Keratinocyte (primary cell): ENCODE data around the gene VSIG10L2. TPM values are rescaled to one million over a fixed set of nuclear protein-coding genes. Genes with fewer than 3 reads are reported as not detected.

ENCODE experiments used
- DNase-seq: peaks from one replicate; pipeline ENCODE4 v3.0.0-alpha.2; 2011; ENCODE audit warnings: low read depth, missing footprints, low spot score
- FAIRE-seq: peaks from 2 replicates; lab custom pipeline; 2011; peaks lifted over from hg19 to GRCh38; lab: Jason Lieb, UNC
- H2AFZ ChIP-seq: 2 replicates; pipeline ENCODE4 v1.6.0; 2012; ENCODE audit warnings: low read length, control low read depth, inconsistent platforms; ENCODE audit not compliant: control insufficient read depth
- H3K27ac ChIP-seq: 2 replicates; pipeline ENCODE4 v1.5.1; 2011; ENCODE audit warnings: low read length; ENCODE audit not compliant: control insufficient read depth, insufficient read depth
- H3K27me3 ChIP-seq: 3 replicates; pipeline ENCODE4 v1.6.0; 2011; ENCODE audit warnings: low read length; ENCODE audit not compliant: control insufficient read depth, insufficient read depth; ENCODE audit errors: extremely low read depth
- H3K36me3 ChIP-seq, 2 experiments: 2 replicates in 1 of 2; 3 replicates in 1 of 2; pipeline ENCODE4 v1.5.1; 2011; ENCODE audit warnings: low read length in 2 of 2, mild to moderate bottlenecking in 1 of 2; ENCODE audit not compliant: control insufficient read depth in 2 of 2, insufficient read depth in 2 of 2; ENCODE audit errors: extremely low read depth in 1 of 2
- H3K4me1 ChIP-seq: 3 replicates; pipeline ENCODE4 v1.5.1; 2011; ENCODE audit warnings: low read length; ENCODE audit not compliant: control insufficient read depth, insufficient read depth; ENCODE audit errors: extremely low read depth
- H3K4me2 ChIP-seq: 3 replicates; pipeline ENCODE4 v1.6.0; 2011; ENCODE audit warnings: low read depth, low read length; ENCODE audit not compliant: control insufficient read depth, insufficient read depth; ENCODE audit errors: extremely low read depth
- H3K4me3 ChIP-seq, 3 experiments: fragments of 200-600 bp in 1 of 3; sonication (generic) in 1 of 3; 2 replicates in 2 of 3; 3 replicates in 1 of 3; pipeline ENCODE4 v1.5.1; 2011 to 2016; ENCODE audit warnings: low read length in 3 of 3, mild to moderate bottlenecking in 3 of 3, control low read depth in 2 of 3, inconsistent platforms in 1 of 3, low read depth in 1 of 3, mixed read lengths in 1 of 3, mixed run types in 1 of 3, moderate library complexity in 1 of 3; ENCODE audit not compliant: control insufficient read depth in 2 of 3, insufficient read depth in 2 of 3; ENCODE audit errors: extremely low read depth in 1 of 3
- H3K79me2 ChIP-seq: 2 replicates; pipeline ENCODE4 v1.6.0; 2012; ENCODE audit warnings: low read length; ENCODE audit not compliant: control insufficient read depth, insufficient read depth
- H3K9ac ChIP-seq: 3 replicates; pipeline ENCODE4 v1.6.0; 2011; ENCODE audit warnings: low read length; ENCODE audit not compliant: control insufficient read depth, insufficient read depth; ENCODE audit errors: extremely low read depth
- H3K9me1 ChIP-seq: 3 replicates; pipeline ENCODE4 v1.6.0; 2011; ENCODE audit warnings: low read length; ENCODE audit not compliant: control insufficient read depth, insufficient read depth; ENCODE audit errors: extremely low read depth
- H3K9me3 ChIP-seq: 2 replicates; pipeline ENCODE4 v1.5.1; 2012; ENCODE audit warnings: low read depth, low read length; ENCODE audit not compliant: control insufficient read depth
- H4K20me1 ChIP-seq: 3 replicates; pipeline ENCODE4 v1.6.0; 2011; ENCODE audit warnings: low read length; ENCODE audit not compliant: control insufficient read depth, insufficient read depth; ENCODE audit errors: extremely low read depth
- EZH2 ChIP-seq: IDR thresholded peaks from one replicate; pipeline ENCODE4 v1.6.1; 2012; ENCODE audit warnings: inconsistent platforms, mild to moderate bottlenecking, low read length, moderate library complexity
- dilution Hi-C: fragments of 300-500 bp; cut with MboI; formaldehyde crosslinking; loops from one replicate; pipeline ENCODE4 v1.7.0; 2020; ENCODE audit warnings: low sequenced_read_pairs; ENCODE audit not compliant: extremely low pct_ligation_motif_present
- polyA plus RNA-seq, 5 experiments: library from polyadenylated mRNA; depleted of rRNA in 3 of 5; stranded (reverse) in 3 of 5; stranded (forward) in 1 of 5; unstranded in 1 of 5; fragments of >200 nt; gene quantifications; 1 replicate in 1 of 5; 2 replicates in 3 of 5; 3 replicates in 1 of 5; pipeline versions ENCODE4 v1.2.1 to v1.2.3, GENCODE V29; 2011 to 2012; ENCODE audit warnings: missing spikeins in 2 of 5, low read depth in 1 of 5, low replicate concordance in 1 of 5
- TF ChIP-seq, protein P1 (sequence below), 3 experiments: IDR thresholded peaks in 1 of 3; conservative IDR thresholded peaks in 1 of 3; optimal IDR thresholded peaks in 1 of 3; 2 replicates in 2 of 3; 3 replicates in 1 of 3; pipeline versions ENCODE3 to v1.5.1; 2011; ENCODE audit warnings: low read length in 3 of 3, mild to moderate bottlenecking in 3 of 3, moderate library complexity in 2 of 3, control low read depth in 1 of 3, inconsistent platforms in 1 of 3; ENCODE audit not compliant: insufficient read depth in 2 of 3; ENCODE audit errors: extremely low read depth in 1 of 3

VSIG10L2 gene
- polyA plus RNA-seq, 1 donor (not counting 4 experiments of a cell fraction or from before 2014, with no cell fraction given), result 0.09 TPM

DNA sequence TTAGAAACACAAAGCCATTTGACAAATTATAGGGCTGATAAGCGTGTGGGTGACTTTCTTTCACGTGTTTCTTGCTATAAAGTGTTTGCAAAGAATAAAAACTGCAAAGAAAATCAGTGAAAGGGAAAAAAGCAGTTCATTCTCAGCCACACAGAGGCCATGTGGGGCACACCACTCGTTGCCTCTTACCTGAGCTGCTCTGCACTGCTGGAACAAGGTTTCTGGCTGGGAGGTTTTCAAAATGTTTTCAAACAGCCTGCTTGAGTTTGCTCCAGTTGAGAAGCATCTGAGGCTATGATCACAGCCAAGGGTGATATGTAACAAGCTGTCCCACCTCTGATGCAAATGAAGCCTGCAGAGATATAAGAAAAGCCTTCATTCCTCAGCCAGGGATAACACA lies 14.7 kb upstream of the VSIG10L2 start:
- no peak overlapping the region for H2AFZ ChIP-seq
- no peak for FAIRE-seq
- dilution Hi-C loops, result loop anchor here (25.0 kb wide), 1 partner anchor 281 kb away; the partner anchor contains the start of genes FAM118B and RPUSD4

DNA sequence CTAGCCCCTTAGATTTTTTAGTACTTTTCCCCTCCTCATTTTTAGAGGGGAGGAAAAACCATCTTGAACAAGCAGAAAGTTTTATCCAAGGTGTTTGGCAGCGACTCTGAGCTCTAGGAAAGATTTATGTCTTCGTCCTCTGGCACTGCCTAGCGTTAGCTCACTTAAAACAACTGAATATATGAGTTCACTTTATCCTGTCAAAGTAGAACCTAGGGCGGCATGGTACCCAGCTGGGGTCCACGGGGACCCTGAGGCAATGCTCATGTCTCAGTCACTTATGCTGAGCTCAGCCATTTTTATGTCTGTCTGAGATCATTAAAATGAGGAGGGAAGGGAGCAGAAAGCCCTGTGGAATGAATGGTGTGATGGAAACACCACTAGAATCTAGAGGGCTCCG lies 14.2 kb upstream of the VSIG10L2 start:
- no peaks in the 10 kb centered on the region for H3K79me2 ChIP-seq
- no peak overlapping the region for H3K27ac ChIP-seq
- DNase-seq, result no peak
- no peak overlapping the region for H3K9ac ChIP-seq
- FAIRE-seq, result no peak
- H3K36me3 ChIP-seq, result no peaks in the 10 kb centered on the region
- no peak overlapping the region for H3K4me2 ChIP-seq
- dilution Hi-C loops, result loop anchor here (25.0 kb wide), 1 partner anchor 281 kb away; the partner anchor contains the start of genes FAM118B and RPUSD4
- peaks cover 31% of the 10 kb centered on the region for H3K27me3 ChIP-seq
- no peaks in the 10 kb centered on the region for H4K20me1 ChIP-seq
- no peaks in the 10 kb centered on the region for H3K9me3 ChIP-seq
- H2AFZ ChIP-seq, result no peak overlapping the region
- no peak for TF ChIP-seq EZH2
- TF ChIP-seq, protein P1, sequence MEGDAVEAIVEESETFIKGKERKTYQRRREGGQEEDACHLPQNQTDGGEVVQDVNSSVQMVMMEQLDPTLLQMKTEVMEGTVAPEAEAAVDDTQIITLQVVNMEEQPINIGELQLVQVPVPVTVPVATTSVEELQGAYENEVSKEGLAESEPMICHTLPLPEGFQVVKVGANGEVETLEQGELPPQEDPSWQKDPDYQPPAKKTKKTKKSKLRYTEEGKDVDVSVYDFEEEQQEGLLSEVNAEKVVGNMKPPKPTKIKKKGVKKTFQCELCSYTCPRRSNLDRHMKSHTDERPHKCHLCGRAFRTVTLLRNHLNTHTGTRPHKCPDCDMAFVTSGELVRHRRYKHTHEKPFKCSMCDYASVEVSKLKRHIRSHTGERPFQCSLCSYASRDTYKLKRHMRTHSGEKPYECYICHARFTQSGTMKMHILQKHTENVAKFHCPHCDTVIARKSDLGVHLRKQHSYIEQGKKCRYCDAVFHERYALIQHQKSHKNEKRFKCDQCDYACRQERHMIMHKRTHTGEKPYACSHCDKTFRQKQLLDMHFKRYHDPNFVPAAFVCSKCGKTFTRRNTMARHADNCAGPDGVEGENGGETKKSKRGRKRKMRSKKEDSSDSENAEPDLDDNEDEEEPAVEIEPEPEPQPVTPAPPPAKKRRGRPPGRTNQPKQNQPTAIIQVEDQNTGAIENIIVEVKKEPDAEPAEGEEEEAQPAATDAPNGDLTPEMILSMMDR (optimal IDR thresholded peaks at IDR 0.05 in 1 of 3, IDR thresholded peaks at IDR 0.05 in 1 of 3, conservative IDR thresholded peaks at IDR 0.05 in 1 of 3; ENCODE audit: extremely low read depth in 1 of 3, insufficient read depth in 2 of 3, low read length in 3 of 3), result no peak
- H3K9me1 ChIP-seq, result no peaks in the 10 kb centered on the region
- H3K4me1 ChIP-seq, result no peaks in the 10 kb centered on the region
- H3K4me3 ChIP-seq, result no peak overlapping the region

More for the DNA sequence above, 14.7 kb upstream of the VSIG10L2 start:
- Histone ChIP-seq H3K9ac (no peak overlapping the region), H3K4me3 (no peak overlapping the region), H3K9me1 (no peaks in the 10 kb centered on the region), H4K20me1 (no peaks in the 10 kb centered on the region), H3K27ac (no peak overlapping the region), H3K4me1 (no peaks in the 10 kb centered on the region), H3K4me2 (no peak overlapping the region), H3K36me3 (no peaks in the 10 kb centered on the region), H3K27me3 (peaks cover 31% of the 10 kb centered on the region), H3K79me2 (no peaks in the 10 kb centered on the region), H3K9me3 (no peaks in the 10 kb centered on the region)
- no peak for DNase-seq
- no peak for TF ChIP-seq EZH2
- TF ChIP-seq, protein P1 (optimal IDR thresholded peaks at IDR 0.05 in 1 of 3, IDR thresholded peaks at IDR 0.05 in 1 of 3, conservative IDR thresholded peaks at IDR 0.05 in 1 of 3; ENCODE audit: extremely low read depth in 1 of 3, insufficient read depth in 2 of 3, low read length in 3 of 3), result no peak
